B cell (primary cell): ENCODE measurements around the gene AHDC1. TPM values are rescaled to one million over a fixed set of nuclear protein-coding genes. Genes with fewer than 3 reads are reported as not detected.

Experiments used
- ATAC-seq: fragments of 200-7000 bp; cut with Tn5 transposase; one replicate; pipeline ENCODE4 v1.10.0; 2021; ENCODE audit warnings: low read depth, mild to moderate bottlenecking, moderate number of reproducible peaks, moderate library complexity
- CTCF ChIA-PET: fragments of 350-600 bp; sonication (Branson Sonifier 250); formaldehyde crosslinking; loops from one replicate; lab custom pipeline; 2021; ENCODE audit warnings: antibody characterized with exemption, inconsistent platforms; lab: Charles Lee
- POLR2A ChIA-PET: fragments of 350-600 bp; sonication (Branson Sonifier 250); formaldehyde crosslinking; loops from one replicate; lab custom pipeline; 2021; ENCODE audit warnings: antibody characterized with exemption; lab: Charles Lee
- DNase-seq: peaks from one replicate; pipeline ENCODE4 v3.0.0; 2013
- H2AFZ ChIP-seq: 2 replicates; pipeline ENCODE4 v1.6.1; 2012; ENCODE audit warnings: mild to moderate bottlenecking, low read depth, low read length; ENCODE audit not compliant: insufficient read depth, poor library complexity, severe bottlenecking
- H3K27ac ChIP-seq, 2 donors: 1 replicate in 1 of 2; 2 replicates in 1 of 2; pipeline ENCODE4 v1.5.1; 2012 to 2013; ENCODE audit warnings: low read length in 2 of 2, mild to moderate bottlenecking in 2 of 2, moderate library complexity in 1 of 2
- H3K27me3 ChIP-seq, 4 experiments: fragments of 200-600 bp in 1 of 4; sonication (generic) in 1 of 4; replicated peaks in 1 of 4; 1 replicate in 2 of 4; 2 replicates in 2 of 4; pipeline versions ENCODE4 v1.6.1 to v1.7.0; 2013 to 2016; ENCODE audit warnings: low read length in 3 of 4, mild to moderate bottlenecking in 2 of 4, mixed read lengths in 1 of 4, moderate library complexity in 1 of 4; ENCODE audit not compliant: insufficient read depth in 4 of 4, control insufficient read depth in 3 of 4; ENCODE audit errors: control extremely low read depth in 1 of 4
- H3K36me3 ChIP-seq, 2 experiments: replicated peaks in 1 of 2; 1 replicate in 1 of 2; 2 replicates in 1 of 2; pipeline versions ENCODE4 v1.6.1 to v1.7.1; 2013; ENCODE audit warnings: low read length in 1 of 2; ENCODE audit not compliant: insufficient read depth in 2 of 2, control insufficient read depth in 1 of 2; ENCODE audit errors: control extremely low read depth in 1 of 2, extremely low read depth in 1 of 2
- H3K4me1 ChIP-seq, 2 donors: fragments of 200-600 bp in 1 of 2; sonication (generic) in 1 of 2; 1 replicate in 1 of 2; 2 replicates in 1 of 2; pipeline versions ENCODE4 v1.5.1 to v1.6.1; 2013 to 2017; ENCODE audit warnings: low read length in 2 of 2; ENCODE audit not compliant: control insufficient read depth in 2 of 2, insufficient read depth in 2 of 2
- H3K4me2 ChIP-seq: replicated peaks from 2 replicates; pipeline ENCODE3; 2012; ENCODE audit warnings: mild to moderate bottlenecking, low read depth, low read length; ENCODE audit not compliant: poor library complexity, severe bottlenecking
- H3K4me3 ChIP-seq, 5 experiments: fragments of 200-600 bp in 1 of 5; sonication (generic) in 1 of 5; 1 replicate in 3 of 5; 2 replicates in 2 of 5; pipeline versions ENCODE4 v1.5.1 to v1.7.0; 2011 to 2016; ENCODE audit warnings: low read length in 4 of 5, mild to moderate bottlenecking in 4 of 5, low read depth in 2 of 5, control low read depth in 1 of 5, moderate library complexity in 1 of 5; ENCODE audit not compliant: insufficient read depth in 1 of 5; ENCODE audit errors: control extremely low read depth in 1 of 5, extremely low read depth in 1 of 5
- H3K79me2 ChIP-seq: fragments of 200-600 bp; sonication (generic); one replicate; pipeline ENCODE4 v1.6.0; 2016; ENCODE audit warnings: low read length; ENCODE audit not compliant: control insufficient read depth, insufficient read depth
- H3K9ac ChIP-seq: fragments of 200-600 bp; sonication (generic); 2 replicates; pipeline ENCODE4 v1.6.1; 2017; ENCODE audit warnings: mild to moderate bottlenecking, low read length, moderate library complexity
- H3K9me3 ChIP-seq, 3 donors: one replicate each; pipeline versions ENCODE4 v1.6.1 to v1.7.1; 2013; ENCODE audit warnings: low read length in 2 of 3; ENCODE audit not compliant: control insufficient read depth in 2 of 3, insufficient read depth in 1 of 3; ENCODE audit errors: control extremely low read depth in 1 of 3
- H4K20me1 ChIP-seq: 2 replicates; pipeline ENCODE4 v1.6.0; 2012; ENCODE audit warnings: mild to moderate bottlenecking, low read length; ENCODE audit not compliant: insufficient read depth, control insufficient read depth, poor library complexity, severe bottlenecking
- H3K27ac Mint-ChIP-seq: one replicate; pipeline ENCODE4 v1.8.0; 2021; ENCODE audit warnings: mixed read lengths
- H3K27me3 Mint-ChIP-seq: one replicate; pipeline ENCODE4 v1.8.0; 2021; ENCODE audit warnings: mixed read lengths
- H3K4me1 Mint-ChIP-seq: one replicate; pipeline ENCODE4 v1.8.0; 2021; ENCODE audit warnings: mixed read lengths
- H3K4me3 Mint-ChIP-seq: one replicate; pipeline ENCODE4 v1.8.0; 2021; ENCODE audit warnings: mixed read lengths
- H3K9me3 Mint-ChIP-seq: one replicate; pipeline ENCODE4 v1.8.0; 2022; ENCODE audit warnings: mixed read lengths; ENCODE audit not compliant: insufficient read depth
- CTCF ChIP-seq: fragments of 200-600 bp; IDR thresholded peaks from one replicate; pipeline ENCODE4 v1.8.0; 2022; ENCODE audit warnings: antibody characterized with exemption, mild to moderate bottlenecking
- EZH2 ChIP-seq: IDR thresholded peaks from 2 replicates; pipeline ENCODE4 v1.6.1; 2012; ENCODE audit warnings: borderline replicate concordance, low read depth, mild to moderate bottlenecking, moderate library complexity, low read length; ENCODE audit not compliant: insufficient read depth, poor library complexity, severe bottlenecking
- WGBS: methylation state at CpG from one replicate; pipeline ENCODE4 v1.1.5; 2013; ENCODE audit warnings: missing lambda C conversion rate; ENCODE audit not compliant: insufficient coverage; 5-methylcytosine and 5-hydroxymethylcytosine counted together
- intact Hi-C: fragments of 100-400 bp; cut with micrococcal nuclease; formaldehyde crosslinking; loops from one replicate; pipeline ENCODE4 v1.10.0; 2022
- polyA plus RNA-seq: library from polyadenylated mRNA; depleted of rRNA; stranded (reverse); fragments of >200 nt; gene quantifications from 2 replicates; pipeline ENCODE4 v1.2.3, GENCODE V29; 2012
- total RNA-seq, 2 donors: library from RNA; stranded (reverse); fragments of 120-200 nt in 1 of 2; gene quantifications; 1 replicate in 1 of 2; 2 replicates in 1 of 2; pipeline versions ENCODE4 v1.2.3 to v1.2.4, GENCODE V29; 2013 to 2022

AHDC1 gene
- total and polyA plus RNA-seq, 2 donors (not counting 1 experiment from before 2014, with no cell fraction given): 6.2 to 32.0 TPM

GRCh38 chr1:27634985-27635367 lies 31.0 kb upstream of the AHDC1 start, which contains the start of gene FGR:
TSS of gene FGR (minus strand) at chr1:27635185. CDS start at chr1:27623916, 11,269 bp downstream.
- H3K4me1 ChIP-seq: peaks cover 65 to 90% of the 10 kb centered on the region in 2 donors
- ChIA-PET CTCF (interaction anchor here (2.1 to 2.6 kb wide), 2 partner anchors 10 to 28 kb away, joined by 7 read pairs; no protein-coding TSS in a partner anchor), POLR2A (interaction anchor here (1.2 to 6.1 kb wide), 2 partner anchors 9 to 26 kb away, joined by 6 to 55 read pairs; no protein-coding TSS in a partner anchor)
- no peaks in the 10 kb centered on the region for H4K20me1 ChIP-seq
- intact Hi-C loops: loop anchor here (1.0 kb wide), 1 partner anchor 9 kb away; no protein-coding TSS in a partner anchor
- H3K27ac ChIP-seq: peak within 1 kb of the TSS; percentile 90
- peak within 1 kb of the TSS; percentile 77 for H3K9ac ChIP-seq
- 2% methylated on average over 25 of the region's 28 CpGs for WGBS
- H2AFZ ChIP-seq: peak within 1 kb of the TSS; percentile 74
- H3K27me3 Mint-ChIP-seq: no peaks in the 10 kb centered on the region
- no peak for DNase-seq
- H3K9me3 Mint-ChIP-seq: no peaks in the 10 kb centered on the region
- no peak for ATAC-seq
- no peak for TF ChIP-seq EZH2
- TF ChIP-seq CTCF: no peak
- peak within 1 kb of the TSS; percentile 68 to 78 (median 72) for H3K4me3 ChIP-seq
- peak within 1 kb of the TSS; percentile 94 for H3K27ac Mint-ChIP-seq
- no peaks in the 10 kb centered on the region for H3K27me3 ChIP-seq
- peak within 1 kb of the TSS; percentile 95 for H3K4me2 ChIP-seq
- no peaks in the 10 kb centered on the region for H3K36me3 ChIP-seq
- peak within 1 kb of the TSS; percentile 88 for H3K4me3 Mint-ChIP-seq
- peaks cover 0 to 8% (median 0%) of the 10 kb centered on the region in 3 donors for H3K9me3 ChIP-seq
- H3K4me1 Mint-ChIP-seq: peaks cover 76% of the 10 kb centered on the region
- peaks cover 12% of the 10 kb centered on the region for H3K79me2 ChIP-seq
